GM23248 (cell line): ENCODE data around the gene USP20.

ENCODE experiments used
- EZH2 ChIP-seq: fragments of 200-600 bp; sonication (generic); IDR thresholded peaks from 2 replicates; pipeline ENCODE4 v1.6.1; 2018; ENCODE audit warnings: antibody characterized with exemption, mild to moderate bottlenecking; ENCODE audit not compliant: insufficient read depth, poor library complexity, severe bottlenecking
- EZH2phosphoT487 ChIP-seq: fragments of 200-600 bp; sonication (generic); IDR thresholded peaks from 2 replicates; pipeline ENCODE4 v1.6.1; 2018; ENCODE audit warnings: antibody characterized with exemption, moderate library complexity, mild to moderate bottlenecking, low read depth; ENCODE audit not compliant: insufficient read depth

DNA sequence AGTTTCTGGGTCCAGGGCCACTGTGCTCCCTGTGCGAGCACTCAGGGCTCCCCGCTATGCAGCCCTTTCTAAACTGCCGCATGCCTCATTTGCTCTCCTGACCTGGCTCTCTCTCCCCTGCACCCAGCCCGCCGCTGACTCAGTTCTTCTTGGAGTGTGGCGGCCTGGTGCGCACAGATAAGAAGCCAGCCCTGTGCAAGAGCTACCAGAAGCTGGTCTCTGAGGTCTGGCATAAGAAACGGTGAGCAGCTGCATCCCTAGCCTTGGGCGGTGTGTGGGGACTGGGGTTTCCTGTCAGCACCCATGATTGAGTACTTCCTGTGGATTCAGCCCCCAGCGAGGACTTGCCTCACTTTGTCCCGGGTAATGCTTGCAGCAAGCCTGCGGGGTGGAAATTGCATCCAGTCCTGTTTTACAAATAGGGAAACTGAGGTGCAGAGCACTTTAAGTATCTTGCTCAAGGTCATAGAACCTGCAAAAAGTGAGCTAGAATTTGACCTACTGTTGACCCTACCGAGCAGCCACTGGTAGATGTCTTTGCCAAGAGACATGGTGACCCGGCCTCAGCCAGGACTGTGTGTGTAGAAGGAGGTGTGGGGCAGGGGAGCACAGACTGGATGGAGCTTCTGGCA lies 27.9 kb downstream of the USP20 start:
- no peak for TF ChIP-seq EZH2
- no peak for TF ChIP-seq EZH2phosphoT487
